GM08714 (cell line): ENCODE data around the gene ARL3.
A peak's percentile ranks its signal among the peaks of the same experiment; 100 is the strongest.
"Not testable (repeated sequence)": the region's sequence is repeated elsewhere in the genome, so short reads cannot be mapped to it uniquely, and the experiment has no call there.

Experiments used
- H3K4me3 ChIP-seq: fragments of 200-500 bp; sonication (Bioruptor generic); 2 replicates; pipeline ENCODE4 v1.5.1; 2014; ENCODE audit warnings: mild to moderate bottlenecking, low read length, inconsistent platforms
- ZNF274 ChIP-seq: IDR thresholded peaks from 2 replicates; pipeline ENCODE4 v1.6.1; 2012; ENCODE audit warnings: mild to moderate bottlenecking, low read depth, low read length

The ARL3 gene

GRCh38 chr10:102744374-102745051, 30.3 kb upstream of the ARL3 start:
- peak overlapping the region; percentile 89 for H3K4me3 ChIP-seq
- no peak for TF ChIP-seq ZNF274

GRCh38 chr10:102743588-102744373, 29.6 kb upstream of the ARL3 start, which contains the start of gene WBP1L:
Gene WBP1L (plus strand): TSS chr10:102743948. CDS start chr10:102744054, 106 bp downstream.
- peak within 1 kb of the TSS; percentile 89 for H3K4me3 ChIP-seq
- TF ChIP-seq ZNF274: no peak

GRCh38 chr10:102743078-102743587, 28.9 kb upstream of the ARL3 start:
- TF ChIP-seq ZNF274: no peak
- no peak overlapping the region for H3K4me3 ChIP-seq

GRCh38 chr10:102742313-102742712, 28.1 kb upstream of the ARL3 start:
- H3K4me3 ChIP-seq: not testable (repeated sequence)

- no peak overlapping the region for H3K4me3 ChIP-seq
Measured at GRCh38 chr10:102741726-102742237, 27.6 kb upstream of the ARL3 start.

GRCh38 chr10:102740229-102740628, 26.0 kb upstream of the ARL3 start:
- H3K4me3 ChIP-seq: no peak overlapping the region
- TF ChIP-seq ZNF274: no peak

More at GRCh38 chr10:102741726-102742237, 27.6 kb upstream of the ARL3 start:
- TF ChIP-seq ZNF274: no peak

- H3K4me3 ChIP-seq: no peak overlapping the region
- TF ChIP-seq ZNF274: no peak
Measured at GRCh38 chr10:102738692-102739121, 24.5 kb upstream of the ARL3 start.

- H3K4me3 ChIP-seq: no peak overlapping the region
- TF ChIP-seq ZNF274: no peak
Measured at GRCh38 chr10:102735065-102735562, 20.9 kb upstream of the ARL3 start.

GRCh38 chr10:102732661-102733060, 18.5 kb upstream of the ARL3 start:
- H3K4me3 ChIP-seq: no peak overlapping the region
- TF ChIP-seq ZNF274: no peak

GRCh38 chr10:102731222-102731800, 17.1 kb upstream of the ARL3 start:
- no peak for TF ChIP-seq ZNF274
- H3K4me3 ChIP-seq: no peak overlapping the region

- no peak overlapping the region for H3K4me3 ChIP-seq
- no peak for TF ChIP-seq ZNF274
Measured at GRCh38 chr10:102729029-102730026, 15.1 kb upstream of the ARL3 start.

GRCh38 chr10:102727037-102727818, 13.0 kb upstream of the ARL3 start:
- no peak for TF ChIP-seq ZNF274

More at GRCh38 chr10:102727037-102727818, 13.0 kb upstream of the ARL3 start:
- H3K4me3 ChIP-seq: no peak overlapping the region
